T-cell (primary cell): ENCODE results near the gene UAP1L1. TPM values are rescaled to one million over a fixed set of nuclear protein-coding genes. Genes with fewer than 3 reads are reported as not detected.

Experiments
- ATAC-seq, 4 experiments: fragments of 200-7000 bp in 3 of 4; fragments of 150-1000 bp in 1 of 4; cut with Tn5 transposase; replicated peaks in 1 of 4; 1 replicate in 3 of 4; 2 replicates in 1 of 4; pipeline ENCODE4 v1.10.0; 2021; ENCODE audit warnings: moderate library complexity in 3 of 4, mild to moderate bottlenecking in 2 of 4, moderate number of reproducible peaks in 1 of 4
- CTCF ChIA-PET, 2 donors: fragments of 300-600 bp; sonication (Branson Sonifier 250); formaldehyde crosslinking; loops; one replicate each; lab custom pipeline; 2022; ENCODE audit warnings: antibody characterized with exemption in 2 of 2; lab: Charles Lee
- POLR2A ChIA-PET, 2 donors: fragments of 300-600 bp; sonication (Branson Sonifier 250); formaldehyde crosslinking; loops; one replicate each; lab custom pipeline; 2022; ENCODE audit warnings: antibody characterized with exemption in 2 of 2; lab: Charles Lee
- DNase-seq, 35 experiments: peaks; one replicate each; pipeline versions ENCODE4 v3.0.0 to v3.0.0-alpha.2; 2013 to 2023
- H3K27ac ChIP-seq: one replicate; pipeline ENCODE4 v1.5.1; 2013; ENCODE audit warnings: low read length
- H3K27me3 ChIP-seq, 2 experiments: replicated peaks in 1 of 2; 1 replicate in 1 of 2; 2 replicates in 1 of 2; pipeline versions ENCODE4 v1.6.1 to v1.7.0; 2013; ENCODE audit warnings: low read length in 1 of 2, mixed read lengths in 1 of 2; ENCODE audit not compliant: control insufficient read depth in 2 of 2, insufficient read depth in 2 of 2; ENCODE audit errors: extremely low read depth in 1 of 2
- H3K36me3 ChIP-seq, 2 donors: 1 replicate in 1 of 2; 2 replicates in 1 of 2; pipeline versions ENCODE4 v1.6.1 to v1.7.0; 2013; ENCODE audit warnings: low read length in 1 of 2; ENCODE audit not compliant: control insufficient read depth in 2 of 2, insufficient read depth in 1 of 2; ENCODE audit errors: extremely low read depth in 1 of 2
- H3K4me1 ChIP-seq, 2 experiments: 1 replicate in 1 of 2; 2 replicates in 1 of 2; pipeline versions ENCODE4 v1.6.1 to v1.7.0; 2013; ENCODE audit warnings: low read length in 2 of 2, mixed read lengths in 1 of 2; ENCODE audit not compliant: insufficient read depth in 2 of 2, control insufficient read depth in 1 of 2; ENCODE audit errors: extremely low read depth in 1 of 2
- H3K4me3 ChIP-seq, 2 donors: 1 replicate in 1 of 2; 2 replicates in 1 of 2; pipeline versions ENCODE4 v1.5.1 to v1.7.0; 2013; ENCODE audit warnings: mild to moderate bottlenecking in 2 of 2, low read length in 1 of 2, moderate library complexity in 1 of 2; ENCODE audit not compliant: control insufficient read depth in 1 of 2; ENCODE audit errors: extremely low read depth in 1 of 2
- H3K9me3 ChIP-seq: 2 replicates; pipeline ENCODE4 v1.7.0; 2013
- H3K27ac Mint-ChIP-seq, 2 donors: one replicate each; pipeline ENCODE4 v1.8.0; 2020 to 2021; ENCODE audit warnings: mild to moderate bottlenecking in 2 of 2, mixed read lengths in 2 of 2
- H3K27me3 Mint-ChIP-seq, 2 donors: one replicate each; pipeline ENCODE4 v1.8.0; 2021 to 2022; ENCODE audit warnings: mixed read lengths in 2 of 2
- H3K36me3 Mint-ChIP-seq: one replicate; pipeline ENCODE4 v1.8.0; 2021; ENCODE audit warnings: mixed read lengths
- H3K4me1 Mint-ChIP-seq, 3 donors: one replicate each; pipeline ENCODE4 v1.8.0; 2020 to 2022; ENCODE audit warnings: mixed read lengths in 3 of 3, mild to moderate bottlenecking in 1 of 3
- H3K4me3 Mint-ChIP-seq, 3 donors: one replicate each; pipeline ENCODE4 v1.8.0; 2020 to 2022; ENCODE audit warnings: mild to moderate bottlenecking in 3 of 3, mixed read lengths in 3 of 3, moderate library complexity in 3 of 3
- H3K9me3 Mint-ChIP-seq, 3 donors: one replicate each; pipeline ENCODE4 v1.8.0; 2020 to 2022; ENCODE audit warnings: mixed read lengths in 3 of 3
- WGBS: methylation state at CpG from one replicate; pipeline ENCODE4 v1.1.5; 2013; ENCODE audit warnings: missing lambda C conversion rate; ENCODE audit not compliant: insufficient coverage; 5-methylcytosine and 5-hydroxymethylcytosine counted together
- total RNA-seq, 35 experiments: library from RNA in 6 of 35; stranded (reverse) in 6 of 35; fragments of 120-200 nt in 1 of 35; gene quantifications; one replicate each; pipeline versions ENCODE4 v1.2.1 to v1.2.4 and lab custom pipeline; 2013 to 2026

UAP1L1 gene
- total RNA-seq, 5 donors from 2014 or later (not counting 1 experiment from before 2014, with no cell fraction given): 11.3 to 32.8 (median 19.3) TPM

- ATAC-seq (no peak), DNase-seq (no peak)
- H3K4me1 ChIP-seq: peaks cover 22 to 35% of the 10 kb centered on the region in 2 experiments
- H3K9me3 ChIP-seq: no peaks in the 10 kb centered on the region
- POLR2A ChIA-PET: interaction anchor here (0.7 to 1.2 kb wide), 4 partner anchors 14 to 111 kb away, joined by 3 read pairs; partner anchors contain the start of genes MAN1B1 (in 1 of the 2) and TUBB4B (in 1 of the 2)
- Mint-ChIP-seq H3K27ac (peak overlapping the region; percentile 69 to 70), H3K27me3 (peaks cover 3 to 14% of the 10 kb centered on the region in 2 donors), H3K36me3 (no peaks in the 10 kb centered on the region), H3K4me3 (peak overlapping the region; percentile 71 to 79 (median 78)), H3K4me1 (peaks cover 27 to 32% (median 30%) of the 10 kb centered on the region in 3 donors), H3K9me3 (no peaks in the 10 kb centered on the region)
- peak overlapping the region; percentile 55 to 71 for H3K4me3 ChIP-seq
- H3K27me3 ChIP-seq: peaks cover 0 to 37% of the 10 kb centered on the region in 2 experiments
- no peak overlapping the region for H3K27ac ChIP-seq
- 5% methylated on average over 49 of the region's 58 CpGs for WGBS
- CTCF ChIA-PET: interaction anchor here (0.6 to 1.8 kb wide), 8 partner anchors 35 to 402 kb away, joined by 3 to 15 read pairs (median 4); no protein-coding TSS in a partner anchor
- H3K36me3 ChIP-seq: no peaks in the 10 kb centered on the region
Observed at GRCh38 chr9:137130176-137130755, 52.9 kb downstream of the UAP1L1 start.

Other genes starting within 250 kb of the UAP1L1 start
- 1 to 10 TPM; 2.1 to 7.5 (median 5.1) TPM for gene AJM1, start 235.0 kb upstream of the UAP1L1 start, total RNA-seq
- gene PHPT1, start 228.1 kb upstream of the UAP1L1 start, total RNA-seq: 10 to 100 TPM; 23.3 to 56.8 (median 43.5) TPM
- gene MAMDC4, start 225.2 kb upstream of the UAP1L1 start, total RNA-seq: 10 to 100 TPM in 1 of 5 donors, 1 to 10 TPM in 4; 3.0 to 10.7 (median 7.1) TPM
- 100 to 1,000 TPM; 236 to 314 (median 297) TPM for gene EDF1, start 211.2 kb upstream of the UAP1L1 start, total RNA-seq
- 10 to 100 TPM; 20.9 to 38.7 (median 33.7) TPM for gene TRAF2, start 191.0 kb upstream of the UAP1L1 start, total RNA-seq
- gene FBXW5, start 132.8 kb upstream of the UAP1L1 start, total RNA-seq: 100 to 1,000 TPM in 3 of 5 donors, 10 to 100 TPM in 2; 60.9 to 161 (median 145) TPM
- gene C8G, start 132.3 kb upstream of the UAP1L1 start, total RNA-seq: 1 to 10 TPM; 1.7 to 3.8 (median 3.2) TPM
- 1 to 10 TPM; 1.1 to 3.3 (median 2.2) TPM for gene LCN12, start 125.2 kb upstream of the UAP1L1 start, total RNA-seq
- gene PTGDS, start 100.0 kb upstream of the UAP1L1 start, total RNA-seq: 10 to 100 TPM in 4 of 5 donors, 1 to 10 TPM in 1; 9.6 to 56.6 (median 26.4) TPM
- gene LCNL1, start 94.5 kb upstream of the UAP1L1 start, total RNA-seq: 1 to 10 TPM in 3 of 5 donors, under 1 TPM in 2; 0.29 to 2.2 (median 1.3) TPM
- 100 to 1,000 TPM in 4 of 5 donors, 10 to 100 TPM in 1; 81.3 to 173 (median 127) TPM for gene PAXX, start 85.1 kb upstream of the UAP1L1 start, total RNA-seq
- gene CLIC3, start 80.9 kb upstream of the UAP1L1 start, total RNA-seq: 10 to 100 TPM in 2 of 5 donors, 1 to 10 TPM in 3; 5.4 to 24.7 (median 8.0) TPM
- gene ABCA2, start 49.3 kb upstream of the UAP1L1 start, total RNA-seq: 100 to 1,000 TPM in 3 of 5 donors, 10 to 100 TPM in 2; 58.6 to 138 (median 121) TPM
- gene FUT7, start 45.4 kb upstream of the UAP1L1 start, total RNA-seq: 1 to 10 TPM; 1.1 to 7.7 (median 5.1) TPM
- gene NPDC1, start 31.3 kb upstream of the UAP1L1 start, total RNA-seq: 10 to 100 TPM; 32.4 to 76.7 (median 57.0) TPM
- gene ENTPD2, start 23.5 kb upstream of the UAP1L1 start, total RNA-seq: under 1 TPM in 1 of 5 donors, not detected in 4; 0.32 TPM
- gene SAPCD2, start 7.0 kb upstream of the UAP1L1 start, total RNA-seq: 1 to 10 TPM in 1 of 5 donors, under 1 TPM in 4; 0.33 to 1.0 (median 0.83) TPM
- gene MAN1B1, start 9.5 kb downstream of the UAP1L1 start, total RNA-seq: 10 to 100 TPM; 62.0 to 91.5 (median 84.8) TPM
- gene DPP7, start 37.2 kb downstream of the UAP1L1 start, total RNA-seq: 100 to 1,000 TPM; 246 to 469 (median 425) TPM
- gene GRIN1, start 61.6 kb downstream of the UAP1L1 start, total RNA-seq: not detected
- gene LRRC26, start 92.5 kb downstream of the UAP1L1 start, total RNA-seq: not detected
- not detected for gene TMEM210, start 94.5 kb downstream of the UAP1L1 start, total RNA-seq
- 100 to 1,000 TPM; 133 to 142 (median 141) TPM for gene ANAPC2, start 111.0 kb downstream of the UAP1L1 start, total RNA-seq
- gene SSNA1, start 111.2 kb downstream of the UAP1L1 start, total RNA-seq: 10 to 100 TPM; 37.0 to 71.6 (median 64.0) TPM
- 10 to 100 TPM in 3 of 5 donors, 1 to 10 TPM in 2; 5.8 to 12.8 (median 12.1) TPM for gene TPRN, start 123.2 kb downstream of the UAP1L1 start, total RNA-seq
- 10 to 100 TPM; 23.7 to 44.7 (median 42.1) TPM for gene TMEM203, start 128.1 kb downstream of the UAP1L1 start, total RNA-seq
- 10 to 100 TPM; 27.6 to 46.7 (median 45.4) TPM for gene NDOR1, start 128.2 kb downstream of the UAP1L1 start, total RNA-seq
- gene RNF208, start 144.7 kb downstream of the UAP1L1 start, total RNA-seq: 1 to 10 TPM in 3 of 5 donors, under 1 TPM in 2; 0.56 to 1.6 (median 1.5) TPM
- gene CYSRT1, start 147.7 kb downstream of the UAP1L1 start, total RNA-seq: under 1 TPM in 4 of 5 donors, not detected in 1; 0.32 to 0.58 (median 0.45) TPM
- gene RNF224, start 150.0 kb downstream of the UAP1L1 start, total RNA-seq: not detected
- not detected for gene SLC34A3, start 153.4 kb downstream of the UAP1L1 start, total RNA-seq
- gene TUBB4B, start 163.8 kb downstream of the UAP1L1 start, total RNA-seq: 100 to 1,000 TPM in 2 of 5 donors, 10 to 100 TPM in 3; 50.6 to 118 (median 95.3) TPM
- under 1 TPM in 1 of 5 donors, not detected in 4; 0.54 TPM for gene STPG3, start 173.8 kb downstream of the UAP1L1 start, total RNA-seq
- 10 to 100 TPM; 36.1 to 62.2 (median 58.8) TPM for gene NELFB, start 177.8 kb downstream of the UAP1L1 start, total RNA-seq
- 1 to 10 TPM; 2.2 to 5.6 (median 3.2) TPM for gene TOR4A, start 200.2 kb downstream of the UAP1L1 start, total RNA-seq
- gene NRARP, start 224.8 kb downstream of the UAP1L1 start, total RNA-seq: 1 to 10 TPM in 4 of 5 donors, under 1 TPM in 1; 0.55 to 2.7 (median 1.7) TPM